ENCODE data around the gene CIPC.
A peak's percentile ranks its signal among the peaks of the same experiment; 100 is the strongest.

The CIPC gene

DNA sequence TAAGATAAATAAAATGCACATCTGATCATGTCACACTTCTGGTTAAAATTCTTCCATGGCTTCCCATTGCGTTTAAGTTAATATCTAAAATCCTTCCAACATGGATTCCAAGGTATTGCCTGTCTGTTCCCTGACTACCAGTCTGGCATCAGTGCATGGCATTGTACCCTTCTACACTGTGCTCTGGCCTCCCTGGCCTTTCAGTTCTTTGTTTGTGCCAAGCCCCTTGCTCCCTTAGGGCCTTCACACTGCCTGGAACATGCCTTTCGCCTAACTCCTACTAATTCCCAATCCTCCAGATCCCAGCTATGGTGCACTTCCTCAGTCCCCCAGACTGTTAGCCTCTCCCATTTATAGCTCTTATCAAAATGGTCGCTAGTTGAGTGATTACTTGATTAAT is 6.3 kb downstream of the CIPC start:
- DNase-seq: no peak

- DNase-seq: no peak
Measured at GRCh38 chr14:77105145-77105939, 7.3 kb downstream of the CIPC start.

DNA sequence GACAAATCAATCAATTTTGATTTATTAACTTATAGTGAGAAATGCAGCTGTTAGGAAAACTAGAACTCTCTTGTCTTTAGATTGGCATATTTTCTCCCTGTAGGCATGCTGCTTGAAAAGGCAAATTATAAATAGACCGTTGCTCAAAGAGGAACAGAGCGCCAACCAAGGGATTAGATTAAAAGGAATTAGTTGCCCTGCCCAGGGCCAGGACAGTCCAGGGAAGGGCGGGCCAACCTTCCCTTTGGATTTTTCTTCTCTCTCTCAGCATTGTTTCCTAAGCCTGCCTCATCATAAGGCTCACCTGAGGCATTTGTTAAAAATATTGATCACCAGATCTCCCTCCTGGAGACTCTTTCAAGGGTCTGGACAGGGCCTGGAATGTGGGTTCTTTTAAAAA is 8.6 kb downstream of the CIPC start:
- no peak for DNase-seq

DNA sequence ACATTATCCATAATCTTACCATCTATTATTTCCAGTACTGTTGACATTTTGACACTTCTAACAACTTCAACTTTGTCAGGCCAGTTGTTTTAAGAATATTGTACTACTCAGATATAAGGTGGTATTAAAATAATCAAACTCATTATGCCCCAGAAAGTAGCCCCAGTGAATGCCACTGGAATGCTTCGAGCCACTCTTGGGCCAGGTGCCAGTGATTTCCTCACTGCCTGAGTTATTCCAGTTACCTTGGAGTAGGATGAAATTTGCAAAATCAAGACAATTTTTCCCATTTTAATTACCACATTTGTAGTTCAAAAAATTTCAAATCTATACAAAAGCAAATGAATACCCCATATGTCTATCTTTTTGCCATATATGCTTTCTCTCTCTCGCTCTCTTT is 9.2 kb downstream of the CIPC start:
- DNase-seq: no peak

DNA sequence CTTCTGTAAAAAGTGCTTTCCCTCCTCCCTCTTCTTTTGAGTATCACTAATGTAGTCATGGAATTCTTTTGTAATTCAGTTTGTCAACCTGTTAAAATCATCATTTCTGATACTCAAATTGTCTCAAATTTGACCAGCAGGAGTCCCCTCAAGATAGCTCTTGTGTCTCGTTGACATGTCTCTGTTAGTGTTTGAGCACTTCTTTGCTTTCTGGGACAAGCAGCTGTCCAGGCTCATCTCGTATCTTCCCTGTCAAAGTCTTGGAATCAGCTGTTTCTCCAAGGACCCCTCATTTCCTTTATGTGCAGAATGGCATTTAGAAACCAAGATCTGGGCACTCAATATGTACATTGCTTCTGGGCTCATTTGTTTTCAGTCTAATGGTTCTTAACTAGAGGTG is 10.7 kb downstream of the CIPC start:
- DNase-seq: no peak

- DNase-seq: no peak
Measured at GRCh38 chr14:77109656-77110055, 11.6 kb downstream of the CIPC start.

DNA sequence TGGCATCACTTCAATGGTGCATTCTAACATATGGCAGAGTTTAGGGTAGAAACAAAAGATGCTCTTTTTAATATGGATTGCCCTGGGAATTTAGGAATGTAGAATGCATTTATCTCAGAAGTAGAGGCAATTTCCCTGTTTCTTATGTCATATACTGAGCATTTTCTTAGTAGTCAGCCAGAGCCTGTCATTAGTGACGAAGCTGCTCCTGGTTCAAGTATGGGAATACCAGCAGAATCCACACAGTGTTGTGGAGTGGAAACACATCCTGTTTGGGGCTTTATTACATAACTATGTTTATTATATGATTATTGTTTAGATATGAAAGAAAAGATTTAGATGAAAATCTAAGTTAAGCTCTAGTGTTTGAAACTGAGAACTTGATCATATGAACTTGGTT is 12.2 kb downstream of the CIPC start:
- no peak for DNase-seq

GRCh38 chr14:77111021-77111420 is 13.0 kb downstream of the CIPC start:
- DNase-seq: no peak

GRCh38 chr14:77113644-77114043 is 15.6 kb downstream of the CIPC start:
- no peak for DNase-seq

GRCh38 chr14:77114609-77115008 is 16.6 kb downstream of the CIPC start:
- no peak for DNase-seq

GRCh38 chr14:77116172-77116817 is 18.2 kb downstream of the CIPC start:
- no peak for DNase-seq

GRCh38 chr14:77119851-77120250 is 21.8 kb downstream of the CIPC start:
- no peak for DNase-seq

- DNase-seq: peak in 1 of 2 donors; percentile 31
Measured at GRCh38 chr14:77120771-77121743, 23.0 kb downstream of the CIPC start.

DNA sequence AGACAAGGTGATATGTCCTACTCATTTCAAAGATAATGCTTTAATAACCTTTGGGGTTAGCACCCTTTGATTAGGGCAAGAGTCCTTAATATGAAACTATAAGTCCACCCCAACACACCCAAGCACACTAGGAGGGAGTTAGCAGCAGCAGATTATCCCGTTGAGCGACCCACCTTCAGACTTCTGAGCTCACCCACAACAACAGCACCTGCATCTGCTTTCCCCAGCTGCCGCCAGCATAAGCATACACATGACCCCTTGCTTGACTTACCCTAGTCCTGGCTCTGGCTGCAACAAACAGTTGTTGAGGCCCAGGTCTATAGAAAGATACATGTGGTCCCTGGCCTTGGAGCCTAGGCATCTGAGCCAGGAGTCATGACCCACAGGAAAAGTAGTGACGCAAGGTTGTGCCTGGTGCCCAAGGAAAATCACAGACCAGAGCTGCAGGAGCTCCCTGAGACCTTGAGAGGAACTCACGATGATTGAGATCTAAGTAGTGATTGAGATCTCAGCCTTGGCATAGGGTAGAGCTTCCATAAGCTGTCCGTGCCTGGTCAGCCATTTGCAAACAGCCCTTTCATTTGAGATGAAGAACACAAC is 24.6 kb downstream of the CIPC start:
- DNase-seq: no peak

- DNase-seq: no peak
Measured at GRCh38 chr14:77123381-77124325, 25.6 kb downstream of the CIPC start.

DNA sequence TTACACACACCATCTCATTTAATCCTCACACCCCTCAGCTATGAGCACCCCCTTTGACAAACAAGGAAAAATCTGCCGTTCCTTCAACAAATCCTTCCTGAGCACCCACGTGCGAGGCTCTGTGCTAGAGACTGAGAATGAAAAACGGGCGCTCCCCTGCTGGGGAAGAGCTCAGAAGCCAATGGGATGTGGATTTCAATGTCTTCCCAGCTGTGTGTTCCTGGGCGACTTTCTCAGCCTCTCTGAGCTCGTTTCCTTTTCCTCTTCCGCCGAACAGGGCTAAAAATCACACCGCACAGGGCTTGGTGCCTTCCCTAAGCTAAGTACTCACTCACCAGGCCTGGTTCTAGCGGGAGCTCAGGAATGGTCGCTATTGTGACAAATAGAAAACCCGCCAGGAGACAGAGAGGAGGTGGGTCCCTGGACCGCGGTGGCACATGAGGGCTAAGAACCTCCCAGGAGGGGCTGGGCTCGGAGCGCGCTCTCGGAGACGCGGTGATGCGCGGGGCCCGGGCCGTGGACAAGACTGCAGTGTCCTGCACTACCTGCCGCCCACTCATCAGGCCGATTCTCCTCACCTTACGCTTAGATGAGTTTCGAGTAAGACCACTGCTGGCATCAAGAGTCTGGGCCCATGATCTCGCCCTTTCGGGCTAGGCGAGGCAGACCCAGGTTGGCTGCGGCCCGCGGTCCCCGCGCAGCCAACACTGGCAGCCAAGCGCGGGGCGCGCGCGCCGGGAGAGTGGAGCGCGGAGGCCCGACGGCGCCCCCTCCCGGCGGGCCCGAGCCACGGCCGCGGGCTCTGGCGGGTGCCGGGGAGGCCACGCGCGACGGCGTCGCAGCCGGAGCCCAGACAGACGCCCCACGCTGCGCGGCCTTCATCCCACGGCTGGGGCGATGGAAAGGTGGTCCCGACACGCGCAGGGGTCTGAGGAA is 26.6 kb downstream of the CIPC start:
- DNase-seq: peak; percentile 55 to 73

- DNase-seq: no peak
Measured at GRCh38 chr14:77125281-77125801, 27.3 kb downstream of the CIPC start.

- no peak for DNase-seq
Measured at GRCh38 chr14:77125823-77126325, 27.8 kb downstream of the CIPC start.

DNA sequence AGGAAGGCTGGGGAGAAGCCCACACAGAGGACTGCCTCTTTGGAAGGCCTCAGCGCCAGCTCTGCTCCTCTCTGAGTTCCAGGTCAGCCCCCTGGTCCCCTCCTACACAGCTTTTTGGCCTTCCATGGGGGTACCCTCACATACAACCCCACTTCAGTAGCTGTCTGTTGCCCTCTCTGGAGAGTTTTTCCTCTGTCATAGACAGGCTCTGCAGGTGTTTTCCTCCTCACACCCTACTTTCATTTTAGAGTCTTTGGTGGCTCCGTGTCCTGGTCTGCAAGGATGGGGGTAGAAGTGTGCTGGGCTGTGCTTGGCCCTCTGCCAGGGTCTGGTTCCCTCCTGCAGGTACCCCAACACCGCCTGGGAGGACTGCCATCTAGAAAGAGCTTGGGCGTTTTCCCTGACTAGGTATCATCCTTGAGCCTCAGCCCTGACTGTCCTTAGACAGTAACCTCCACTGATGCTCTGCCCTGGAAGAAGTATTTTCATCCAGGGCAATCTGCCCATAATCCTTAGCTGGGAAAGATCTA is 28.5 kb downstream of the CIPC start:
- DNase-seq: no peak

GRCh38 chr14:77128414-77128891 is 30.4 kb downstream of the CIPC start:
- no peak for DNase-seq
